H9 (cell line): ENCODE results near the gene TREM1. TPM values are rescaled to one million over a fixed set of nuclear protein-coding genes. Genes with fewer than 3 reads are reported as not detected.

ENCODE experiments used
- DNase-seq: peaks from one replicate; pipeline ENCODE4 v3.0.0-alpha.2; 2017
- H2AFZ ChIP-seq: one replicate; pipeline ENCODE4 v1.6.1; 2013; ENCODE audit warnings: mild to moderate bottlenecking, low read length, control low read depth, moderate library complexity
- H2AK5ac ChIP-seq: 2 replicates; pipeline ENCODE4 v1.6.1; 2013; ENCODE audit warnings: low read length, control low read depth, mixed read lengths; ENCODE audit not compliant: insufficient read length
- H2BK120ac ChIP-seq: one replicate; pipeline ENCODE4 v1.6.1; 2013; ENCODE audit warnings: low read depth, mild to moderate bottlenecking, low read length, control low read depth, inconsistent platforms; ENCODE audit not compliant: poor library complexity, severe bottlenecking
- H2BK12ac ChIP-seq: 2 replicates; pipeline ENCODE4 v1.6.1; 2013; ENCODE audit warnings: low read length, control low read depth, mixed read lengths, low read depth; ENCODE audit not compliant: insufficient read length
- H2BK15ac ChIP-seq: 2 replicates; pipeline ENCODE4 v1.6.1; 2013; ENCODE audit warnings: low read depth, low read length, control low read depth
- H2BK20ac ChIP-seq: one replicate; pipeline ENCODE4 v1.6.1; 2013; ENCODE audit warnings: low read depth, mild to moderate bottlenecking, low read length, control low read depth, inconsistent platforms; ENCODE audit not compliant: poor library complexity, severe bottlenecking
- H2BK5ac ChIP-seq: 2 replicates; pipeline ENCODE4 v1.6.1; 2013; ENCODE audit warnings: low read length, control low read depth, mixed read lengths; ENCODE audit not compliant: insufficient read length
- H3K14ac ChIP-seq: 2 replicates; pipeline ENCODE4 v1.6.1; 2013; ENCODE audit warnings: low read length, control low read depth; ENCODE audit not compliant: insufficient read depth
- H3K18ac ChIP-seq: 2 replicates; pipeline ENCODE4 v1.6.1; 2013; ENCODE audit warnings: low read depth, mild to moderate bottlenecking, mixed read lengths, low read length, control low read depth; ENCODE audit not compliant: insufficient read length
- H3K23ac ChIP-seq: 2 replicates; pipeline ENCODE4 v1.6.1; 2013; ENCODE audit warnings: low read length, control low read depth, mixed read lengths, low read depth; ENCODE audit not compliant: insufficient read length
- H3K23me2 ChIP-seq: 2 replicates; pipeline ENCODE4 v1.6.1; 2013; ENCODE audit warnings: low read depth, mild to moderate bottlenecking, mixed read lengths, low read length, control low read depth; ENCODE audit not compliant: insufficient read length, poor library complexity, severe bottlenecking
- H3K27ac ChIP-seq: 2 replicates; pipeline ENCODE4 v1.5.1; 2013; ENCODE audit warnings: low read length, control low read depth, mixed read lengths, low read depth; ENCODE audit not compliant: insufficient read length
- H3K27me3 ChIP-seq: 2 replicates; pipeline ENCODE4 v1.6.1; 2013; ENCODE audit warnings: low read length, control low read depth, inconsistent platforms; ENCODE audit not compliant: insufficient read depth
- H3K4ac ChIP-seq: 2 replicates; pipeline ENCODE4 v1.6.1; 2013; ENCODE audit warnings: low read depth, mild to moderate bottlenecking, control low read depth, inconsistent platforms, low read length, moderate library complexity
- H3K4me1 ChIP-seq: 2 replicates; pipeline ENCODE4 v1.6.1; 2013; ENCODE audit warnings: low read length, control low read depth, inconsistent platforms; ENCODE audit not compliant: insufficient read depth
- H3K4me2 ChIP-seq: 2 replicates; pipeline ENCODE4 v1.6.1; 2013; ENCODE audit warnings: low read length, control low read depth, mixed read lengths; ENCODE audit not compliant: insufficient read length, insufficient read depth
- H3K56ac ChIP-seq: 2 replicates; pipeline ENCODE4 v1.6.1; 2013; ENCODE audit warnings: low read depth, mild to moderate bottlenecking, mixed read lengths, low read length, control low read depth; ENCODE audit not compliant: insufficient read length
- H3K79me1 ChIP-seq: 2 replicates; pipeline ENCODE4 v1.6.1; 2013; ENCODE audit warnings: low read depth, mild to moderate bottlenecking, moderate library complexity, low read length, control low read depth, inconsistent platforms; ENCODE audit not compliant: insufficient read depth, poor library complexity, severe bottlenecking
- H3K79me2 ChIP-seq: 2 replicates; pipeline ENCODE4 v1.6.1; 2013; ENCODE audit warnings: low read length, control low read depth, inconsistent platforms; ENCODE audit not compliant: insufficient read depth
- H3K9ac ChIP-seq: 2 replicates; pipeline ENCODE4 v1.6.1; 2013; ENCODE audit warnings: low read length, control low read depth, mixed read lengths; ENCODE audit not compliant: insufficient read length; ENCODE audit errors: extremely low read depth
- H3K9me3 ChIP-seq: one replicate; pipeline ENCODE4 v1.6.1; 2013; ENCODE audit warnings: low read depth, low read length, inconsistent platforms; ENCODE audit not compliant: control insufficient read depth
- H3T11ph ChIP-seq: one replicate; pipeline ENCODE4 v1.6.1; 2013; ENCODE audit warnings: mild to moderate bottlenecking, low read length, control low read depth, inconsistent platforms
- H4K20me1 ChIP-seq: one replicate; pipeline ENCODE4 v1.6.1; 2013; ENCODE audit not compliant: control insufficient read depth, insufficient read length, insufficient read depth
- H4K5ac ChIP-seq: 2 replicates; pipeline ENCODE4 v1.6.1; 2013; ENCODE audit warnings: low read depth, mild to moderate bottlenecking, mixed read lengths, low read length, control low read depth; ENCODE audit not compliant: insufficient read length
- H4K8ac ChIP-seq: replicated peaks from 2 replicates; pipeline ENCODE4 v1.6.1; 2013; ENCODE audit warnings: low read length, control low read depth, mixed read lengths, low read depth; ENCODE audit not compliant: insufficient read length
- H4K91ac ChIP-seq: 2 replicates; pipeline ENCODE4 v1.6.1; 2013; ENCODE audit warnings: low read depth, mild to moderate bottlenecking, moderate library complexity, mixed read lengths, low read length, control low read depth; ENCODE audit not compliant: insufficient read length
- H3K27ac Mint-ChIP-seq, 3 experiments: 2 replicates in 2 of 3; 3 replicates in 1 of 3; pipeline ENCODE4 v1.8.0; 2020 to 2021; ENCODE audit warnings: mixed read lengths in 3 of 3, mild to moderate bottlenecking in 1 of 3, moderate library complexity in 1 of 3
- H3K27me3 Mint-ChIP-seq: 2 replicates; pipeline ENCODE4 v1.8.0; 2021; ENCODE audit warnings: low read depth, mild to moderate bottlenecking, moderate library complexity, mixed read lengths
- H3K36me3 Mint-ChIP-seq, 3 experiments: 2 replicates in 2 of 3; 3 replicates in 1 of 3; pipeline ENCODE4 v1.8.0; 2020 to 2021; ENCODE audit warnings: low read depth in 3 of 3, mixed read lengths in 3 of 3; ENCODE audit not compliant: insufficient read depth in 1 of 3
- H3K4me1 Mint-ChIP-seq, 2 experiments: 2 replicates each; pipeline ENCODE4 v1.8.0; 2020; ENCODE audit warnings: mixed read lengths in 2 of 2
- H3K4me3 Mint-ChIP-seq, 2 experiments: 2 replicates in 1 of 2; 3 replicates in 1 of 2; pipeline ENCODE4 v1.8.0; 2020 to 2021; ENCODE audit warnings: mild to moderate bottlenecking in 2 of 2, mixed read lengths in 2 of 2, moderate library complexity in 1 of 2
- H3K9me3 Mint-ChIP-seq, 2 experiments: 2 replicates in 1 of 2; 3 replicates in 1 of 2; pipeline ENCODE4 v1.8.0; 2020; ENCODE audit warnings: mild to moderate bottlenecking in 2 of 2, mixed read lengths in 2 of 2, moderate library complexity in 1 of 2
- WGBS: extraction: QIAGEN DNeasy Blood & Tissue Kit; methylation state at CpG from one replicate; pipeline ENCODE4 v1.1.7; 2013; ENCODE audit warnings: missing lambda C conversion rate, low lambda C conversion rate, mixed read lengths; ENCODE audit not compliant: insufficient read length; ENCODE audit errors: extremely low coverage; 5-methylcytosine and 5-hydroxymethylcytosine counted together
- total RNA-seq: library from RNA; stranded (reverse); gene quantifications from 2 replicates; pipeline ENCODE4 v1.2.1, GENCODE V29; 2021
- TF ChIP-seq, protein P1 (sequence below): fragments of 200-600 bp; sonication (generic); conservative IDR thresholded peaks from 3 replicates; pipeline ENCODE4 v1.8.0; 2021; ENCODE audit warnings: antibody characterized with exemption, mild to moderate bottlenecking

The TREM1 gene
- total RNA-seq, 1 experiment from 2014 or later, result not detected

DNA sequence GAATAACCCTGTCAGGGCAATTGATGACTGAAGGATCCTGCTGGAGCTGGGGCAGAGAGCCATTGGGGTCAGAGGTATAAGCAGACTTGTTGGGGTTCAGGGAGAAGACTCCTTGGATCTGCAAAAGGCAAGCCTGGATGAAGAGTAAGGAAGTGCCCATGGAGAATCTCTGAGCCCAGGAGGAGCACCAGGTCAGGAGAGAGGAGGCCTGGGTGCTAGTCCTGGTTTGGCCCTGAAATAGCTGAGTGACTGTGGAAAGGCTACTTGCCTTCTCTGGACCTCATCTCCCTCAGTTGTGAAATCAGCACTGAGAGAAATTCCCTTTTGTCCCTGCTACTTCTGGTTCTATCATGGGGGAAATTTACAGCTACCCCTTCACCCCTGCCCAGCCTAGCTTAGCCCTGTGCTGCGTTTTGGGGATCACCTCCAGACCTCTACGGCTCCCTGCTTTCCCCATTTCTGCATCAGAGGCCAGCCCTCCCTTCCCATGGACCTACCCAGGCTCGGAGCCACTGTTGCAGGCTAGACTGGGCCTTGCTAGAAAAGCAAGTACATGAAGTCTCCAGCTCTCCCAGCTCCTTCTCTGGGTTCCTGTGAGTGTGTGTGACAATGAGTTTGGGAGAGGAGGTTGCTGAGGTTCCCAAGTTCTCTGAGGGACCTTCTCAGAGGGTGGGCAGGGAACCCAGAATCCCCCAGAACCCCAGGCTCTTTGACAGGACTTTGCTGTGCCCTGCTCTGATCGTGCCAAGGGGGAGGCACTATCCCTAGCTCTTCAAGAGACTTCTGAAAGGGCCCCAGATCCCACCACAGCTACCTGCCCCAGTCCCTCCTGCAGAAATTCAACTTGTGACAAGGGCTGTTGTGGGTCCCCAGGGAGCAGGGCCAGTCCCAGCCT is 46.6 kb upstream of the TREM1 start:
- no peaks in the 10 kb centered on the region for H3K27me3 ChIP-seq
- TF ChIP-seq, protein P1, sequence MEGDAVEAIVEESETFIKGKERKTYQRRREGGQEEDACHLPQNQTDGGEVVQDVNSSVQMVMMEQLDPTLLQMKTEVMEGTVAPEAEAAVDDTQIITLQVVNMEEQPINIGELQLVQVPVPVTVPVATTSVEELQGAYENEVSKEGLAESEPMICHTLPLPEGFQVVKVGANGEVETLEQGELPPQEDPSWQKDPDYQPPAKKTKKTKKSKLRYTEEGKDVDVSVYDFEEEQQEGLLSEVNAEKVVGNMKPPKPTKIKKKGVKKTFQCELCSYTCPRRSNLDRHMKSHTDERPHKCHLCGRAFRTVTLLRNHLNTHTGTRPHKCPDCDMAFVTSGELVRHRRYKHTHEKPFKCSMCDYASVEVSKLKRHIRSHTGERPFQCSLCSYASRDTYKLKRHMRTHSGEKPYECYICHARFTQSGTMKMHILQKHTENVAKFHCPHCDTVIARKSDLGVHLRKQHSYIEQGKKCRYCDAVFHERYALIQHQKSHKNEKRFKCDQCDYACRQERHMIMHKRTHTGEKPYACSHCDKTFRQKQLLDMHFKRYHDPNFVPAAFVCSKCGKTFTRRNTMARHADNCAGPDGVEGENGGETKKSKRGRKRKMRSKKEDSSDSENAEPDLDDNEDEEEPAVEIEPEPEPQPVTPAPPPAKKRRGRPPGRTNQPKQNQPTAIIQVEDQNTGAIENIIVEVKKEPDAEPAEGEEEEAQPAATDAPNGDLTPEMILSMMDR, result no peak
- no peaks in the 10 kb centered on the region for H3K9me3 Mint-ChIP-seq
- no peak overlapping the region for H3K27ac Mint-ChIP-seq
- H3K79me1 ChIP-seq, result no peaks in the 10 kb centered on the region
- H3K14ac ChIP-seq, result no peak overlapping the region
- no peak overlapping the region for H2BK5ac ChIP-seq
- WGBS, result no CpG with 5 or more reads among the region's 4 CpGs
- H3K4me1 Mint-ChIP-seq, result peaks cover 3 to 12% of the 10 kb centered on the region in 2 experiments; a peak in 3 of 4 replicates
- H2BK120ac ChIP-seq, result no peak overlapping the region
- no peak overlapping the region for H4K8ac ChIP-seq
- H3K79me2 ChIP-seq, result no peaks in the 10 kb centered on the region
- H2BK20ac ChIP-seq, result no peak overlapping the region
- no peaks in the 10 kb centered on the region for H3K36me3 Mint-ChIP-seq
- no peak overlapping the region for H3K4me2 ChIP-seq
- H3K4ac ChIP-seq, result no peak overlapping the region
- no peak overlapping the region for H3K23ac ChIP-seq
- H3K18ac ChIP-seq, result no peak overlapping the region
- no peaks in the 10 kb centered on the region for H3K4me1 ChIP-seq
- H3K27me3 Mint-ChIP-seq, result peaks cover 12% of the 10 kb centered on the region
- H3K27ac ChIP-seq, result no peak overlapping the region
- H3K4me3 Mint-ChIP-seq, result no peak overlapping the region
- H3K56ac ChIP-seq, result no peak overlapping the region
- no peak overlapping the region for H2BK15ac ChIP-seq
- no peak overlapping the region for H2AFZ ChIP-seq
- H2AK5ac ChIP-seq, result no peak overlapping the region
- no peak overlapping the region for H3K9ac ChIP-seq
- H3K23me2 ChIP-seq, result no peaks in the 10 kb centered on the region
- H4K91ac ChIP-seq, result no peak overlapping the region
- no peak overlapping the region for H3T11ph ChIP-seq
- H4K20me1 ChIP-seq, result no peaks in the 10 kb centered on the region
- H2BK12ac ChIP-seq, result no peak overlapping the region
- DNase-seq, result no peak
- no peaks in the 10 kb centered on the region for H3K9me3 ChIP-seq
- H4K5ac ChIP-seq, result no peak overlapping the region
